Measurements from ENCODE around the gene SLCO1A2. TPM values are rescaled to one million over a fixed set of nuclear protein-coding genes. Genes with fewer than 3 reads are reported as not detected.

The SLCO1A2 gene
- total and polyA plus RNA-seq, 2 donors (not counting 3 experiments of a cell fraction or from before 2014, with no cell fraction given), result not detected

- POLR2A ChIA-PET, result no interaction called here
- no TSS peak for BruUV-seq (replicated peaks)
- no peak overlapping the region for H3K4me2 ChIP-seq (ENCODE audit: insufficient read depth, low read length)
- CTCF ChIA-PET, result interaction anchor here (0.7 to 1.3 kb wide), 4 partner anchors 11 to 372 kb away, joined by 3 to 9 read pairs (median 4); partner anchors contain the start of gene PYROXD1
- no peak overlapping the region for H3K9ac ChIP-seq (replicated peaks; ENCODE audit: extremely low read depth, insufficient read depth, low read length)
- no peaks in the 10 kb centered on the region for H4K20me1 ChIP-seq (replicated peaks; ENCODE audit: control insufficient read depth, extremely low read depth, insufficient read depth, low read length)
- TF ChIP-seq MAX (IDR thresholded peaks at IDR 0.05; ENCODE audit: insufficient read depth, insufficient read length), result no peak
- TF ChIP-seq MYC (IDR thresholded peaks at IDR 0.05; ENCODE audit: low read depth, low read length), result no peak
- TF ChIP-seq FOS (IDR thresholded peaks at IDR 0.05; ENCODE audit: borderline replicate concordance, insufficient read depth, low read length), result no peak
- no peak for TF ChIP-seq CTCF (IDR thresholded peaks at IDR 0.05; ENCODE audit: extremely low read depth in 1 of 2, insufficient read depth in 1 of 2, low read depth in 1 of 2, low read length in 2 of 2)
- TF ChIP-seq POLR2AphosphoS5 (IDR thresholded peaks at IDR 0.05; ENCODE audit: insufficient read depth, low read depth, low read length), result no peak
- TF ChIP-seq POLR2A (IDR thresholded peaks at IDR 0.05; ENCODE audit: low read depth, low read length), result no peak
- no peak for TF ChIP-seq EZH2 (IDR thresholded peaks at IDR 0.05; ENCODE audit: borderline replicate concordance, low read depth, low read length, severe bottlenecking)
- no peak for TF ChIP-seq GATA2 (IDR thresholded peaks at IDR 0.05; ENCODE audit: insufficient read depth, insufficient read length, low read depth, low read length)
- H3K9me1 ChIP-seq (replicated peaks; ENCODE audit: control insufficient read depth, extremely low read depth, insufficient read depth, low read length), result no peaks in the 10 kb centered on the region
- H2AFZ ChIP-seq (ENCODE audit: low read depth, low read length), result no peak overlapping the region
- intact Hi-C loops (cut with micrococcal nuclease), result no loop called here
- H3K4me1 ChIP-seq (ENCODE audit: control insufficient read depth, extremely low read depth, insufficient read depth, low read length), result no peaks in the 10 kb centered on the region
- dilution Hi-C loops (cut with MboI; ENCODE audit: extremely low pct_ligation_motif_present, low sequenced_read_pairs), result no loop called here
- H3K27me3 ChIP-seq (ENCODE audit: control insufficient read depth in 2 of 2, insufficient read depth in 2 of 2, low read length in 2 of 2), result peaks cover 1 to 3% of the 10 kb centered on the region in 2 experiments
- no peak for FAIRE-seq
- H3K4me3 ChIP-seq (replicated peaks in 1 of 3; ENCODE audit: insufficient read depth in 1 of 3, low read depth in 1 of 3, low read length in 3 of 3), result no peak overlapping the region
- H3K9me3 ChIP-seq (replicated peaks; ENCODE audit: control insufficient read depth, insufficient read depth, low read length), result no peaks in the 10 kb centered on the region
- DNase-seq (ENCODE audit: low read depth, low spot score), result peak; percentile 4
- H3K79me2 ChIP-seq (ENCODE audit: control insufficient read depth, insufficient read depth, low read length), result no peaks in the 10 kb centered on the region
- H3K36me3 ChIP-seq (ENCODE audit: control insufficient read depth in 2 of 2, extremely low read depth in 1 of 2, insufficient read depth in 2 of 2, low read length in 2 of 2), result no peaks in the 10 kb centered on the region
- no peak overlapping the region for H3K27ac ChIP-seq (ENCODE audit: insufficient read depth, low read depth, low read length)
Measured at GRCh38 chr12:21308785-21309184, 25.9 kb downstream of the SLCO1A2 start.

All from endothelial cell of umbilical vein (primary cell).